SKM-1 treated with dmso at 0.1 percent for 144 hours (cell line): Measurements from ENCODE around the gene FCHSD2.

ENCODE experiments used
- DNase-seq: peaks from one replicate; lab custom pipeline; 2025; ENCODE audit not compliant: unreplicated experiment; lab: John Stamatoyannopoulos, UW

The FCHSD2 gene

GRCh38 chr11:73172992-73173656, 31.0 kb upstream of the FCHSD2 start:
- DNase-seq: no peak

DNA sequence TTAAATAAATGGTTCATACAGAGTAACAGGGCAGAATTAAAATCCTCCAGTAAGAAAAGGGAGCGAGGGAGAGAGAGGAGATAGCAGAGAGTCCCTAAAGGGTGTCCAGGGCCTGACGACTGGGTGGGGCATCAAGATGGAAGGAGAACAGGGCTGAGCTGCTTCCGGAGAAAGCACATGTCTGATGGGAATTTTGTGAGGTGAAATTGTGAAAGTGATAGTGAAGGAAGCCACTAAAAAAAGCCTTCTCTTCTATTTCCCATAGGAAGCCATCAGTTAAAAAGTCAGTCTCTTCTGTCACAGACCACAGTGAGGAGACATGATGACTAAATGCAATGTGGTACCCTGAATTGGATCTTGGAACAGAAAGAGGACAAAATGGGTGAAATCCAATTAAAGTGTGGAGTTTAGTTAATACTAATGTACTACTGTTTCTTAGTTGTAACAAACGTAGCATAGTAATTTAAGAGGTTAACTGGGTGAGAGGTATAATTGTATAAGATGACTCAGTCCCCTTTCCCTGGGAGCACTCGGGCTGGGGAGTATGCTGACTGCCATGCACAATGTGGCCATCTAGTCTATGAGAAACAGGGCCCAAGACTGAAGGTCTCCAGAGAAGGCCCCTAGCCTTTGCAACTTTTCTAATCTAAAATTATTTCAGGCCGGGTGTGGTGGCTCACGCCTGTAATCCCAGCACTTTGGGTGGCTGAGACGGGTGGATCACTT, 29.5 kb upstream of the FCHSD2 start:
- no peak for DNase-seq

- DNase-seq: no peak
These were observed 28.0 kb upstream of the FCHSD2 start for GRCh38 chr11:73170140-73170539.

DNA sequence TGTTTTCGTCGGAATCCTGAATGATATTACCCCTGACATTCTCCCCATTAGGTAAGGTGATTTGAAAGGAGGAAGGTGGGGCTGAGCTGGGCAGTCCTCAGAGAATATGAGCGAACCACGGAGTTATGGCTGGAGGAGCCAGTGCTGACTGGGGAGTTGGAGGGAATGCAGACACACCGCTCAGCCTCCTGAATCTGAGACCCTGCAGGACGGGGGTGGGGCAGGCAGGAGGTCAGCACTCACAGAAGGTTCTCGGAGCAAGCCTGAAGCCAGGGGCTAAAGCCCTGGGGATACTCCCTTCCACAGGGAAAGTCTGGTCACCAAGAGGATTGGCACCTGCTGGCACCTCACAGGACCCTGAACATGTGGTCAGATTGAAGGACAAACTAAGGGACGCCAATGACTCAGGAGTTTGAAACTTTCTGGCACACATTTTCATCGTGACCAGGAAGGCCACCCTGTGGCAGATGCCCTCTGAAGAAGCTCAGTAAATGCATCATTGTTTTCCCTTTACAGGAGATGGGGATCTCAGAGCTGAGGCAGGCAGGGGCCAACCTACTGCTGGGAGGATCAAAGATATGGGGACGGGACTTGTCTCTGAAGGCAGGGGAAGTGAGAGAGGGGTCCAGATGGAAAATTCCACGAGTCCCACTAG, 26.9 kb upstream of the FCHSD2 start:
- no peak for DNase-seq

DNA sequence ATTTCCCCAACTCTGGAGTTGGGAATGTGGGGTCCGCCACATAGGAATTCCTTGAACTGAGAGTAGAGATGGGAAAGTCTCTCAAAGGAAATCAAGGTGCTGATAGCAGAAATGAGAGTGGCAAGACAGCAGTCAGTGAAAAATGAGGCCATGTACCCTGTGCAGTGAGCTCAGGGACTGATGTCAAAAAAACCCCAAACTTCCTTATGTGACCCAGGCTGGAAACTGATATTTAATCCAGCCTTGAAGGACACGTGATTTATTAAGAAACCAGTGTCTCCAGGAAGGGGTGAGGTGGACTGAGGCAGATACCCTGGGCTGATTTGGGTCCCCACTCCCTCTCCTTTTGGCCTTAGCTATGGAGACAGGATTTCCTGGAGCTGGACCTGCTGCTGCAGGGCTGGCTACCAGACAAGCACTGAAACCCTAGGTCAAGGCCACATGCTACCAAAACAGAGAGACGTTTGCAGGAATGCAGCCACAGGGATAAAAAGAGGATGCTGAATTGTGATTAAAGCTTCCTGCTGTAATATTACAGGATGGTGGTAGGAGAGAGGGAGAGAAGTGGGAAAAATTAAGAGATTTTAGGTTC, 25.3 kb upstream of the FCHSD2 start:
- no peak for DNase-seq

- DNase-seq: peak; percentile 25
These were observed 22.9 kb upstream of the FCHSD2 start for GRCh38 chr11:73164803-73165540.

- DNase-seq: no peak
These were observed 21.6 kb upstream of the FCHSD2 start for GRCh38 chr11:73163638-73164174.

DNA sequence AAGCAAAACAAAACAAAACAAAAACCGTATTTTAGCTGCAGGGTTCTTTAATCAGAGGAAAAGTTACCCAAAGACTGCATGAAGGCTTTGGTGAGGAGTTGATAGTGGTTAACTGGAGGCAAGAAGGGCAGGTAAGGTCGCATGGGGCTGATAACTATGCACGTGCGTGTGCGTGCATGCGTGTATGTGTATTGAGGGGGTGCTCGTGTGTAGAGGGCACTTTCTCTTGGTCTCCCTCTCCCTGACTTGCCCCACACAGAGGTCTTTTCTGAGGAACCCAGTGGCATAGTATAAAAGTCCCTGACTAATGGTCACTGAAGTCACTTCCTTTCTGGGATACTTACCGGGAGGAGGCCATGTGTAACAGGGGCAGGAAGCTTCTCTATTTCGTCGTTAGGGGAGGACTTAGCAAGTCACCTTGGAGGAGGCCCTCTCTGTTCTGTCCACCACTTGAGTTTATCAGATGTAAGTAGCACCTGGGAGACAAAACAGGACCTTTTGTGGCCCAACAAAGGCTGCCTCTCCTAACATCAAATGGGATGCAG, 20.1 kb upstream of the FCHSD2 start:
- DNase-seq: no peak

GRCh38 chr11:73160005-73160760, 18.1 kb upstream of the FCHSD2 start:
- DNase-seq: no peak

- no peak for DNase-seq
These were observed 17.2 kb upstream of the FCHSD2 start for GRCh38 chr11:73159297-73159696.

GRCh38 chr11:73158356-73159051, 16.4 kb upstream of the FCHSD2 start:
- no peak for DNase-seq

DNA sequence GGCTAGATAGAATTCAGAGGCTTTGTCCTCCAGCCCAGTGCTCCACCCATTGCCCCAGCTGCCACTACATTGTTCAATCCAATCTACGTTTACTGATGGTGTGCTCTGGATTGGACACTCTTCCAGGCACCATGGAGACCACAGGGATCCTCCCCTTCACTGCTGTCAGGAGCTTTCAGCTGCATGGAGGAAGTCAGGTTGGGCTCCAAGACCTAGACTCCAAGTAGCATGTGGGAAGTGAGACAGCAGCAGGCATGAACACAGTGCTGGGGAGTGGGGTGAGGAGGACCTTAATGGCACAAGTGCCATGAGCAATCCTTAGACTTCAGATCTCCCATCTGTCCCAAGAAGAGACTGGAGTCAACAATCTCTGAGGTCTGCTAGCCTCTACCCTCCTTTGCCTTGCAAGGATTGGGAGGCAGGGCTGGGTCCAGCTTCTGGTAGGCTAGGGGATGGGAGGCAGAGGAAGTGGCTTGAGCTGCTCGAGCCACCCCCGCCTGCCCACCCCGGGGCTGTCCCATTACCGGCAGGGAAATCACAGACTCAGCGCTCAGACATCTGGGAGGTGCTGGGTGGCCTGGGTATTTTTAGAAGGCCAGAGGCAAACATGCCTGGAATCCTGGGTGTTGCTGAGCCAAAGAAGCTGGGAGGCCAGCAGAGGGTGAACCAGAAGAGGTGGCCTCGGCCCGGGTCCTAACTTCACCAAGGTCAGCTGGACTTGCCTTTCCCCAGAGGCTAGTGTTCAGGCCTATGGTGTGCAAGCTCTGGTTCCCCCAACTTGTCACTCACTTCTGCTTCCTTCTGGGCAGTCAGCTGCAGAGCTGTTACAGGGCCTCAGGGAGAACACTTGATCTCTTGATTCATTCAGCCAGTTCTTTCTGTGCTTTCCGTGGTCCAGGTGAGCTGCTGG, 15.2 kb upstream of the FCHSD2 start:
- DNase-seq: peak; percentile 28

GRCh38 chr11:73156686-73157085, 14.6 kb upstream of the FCHSD2 start:
- DNase-seq: no peak

DNA sequence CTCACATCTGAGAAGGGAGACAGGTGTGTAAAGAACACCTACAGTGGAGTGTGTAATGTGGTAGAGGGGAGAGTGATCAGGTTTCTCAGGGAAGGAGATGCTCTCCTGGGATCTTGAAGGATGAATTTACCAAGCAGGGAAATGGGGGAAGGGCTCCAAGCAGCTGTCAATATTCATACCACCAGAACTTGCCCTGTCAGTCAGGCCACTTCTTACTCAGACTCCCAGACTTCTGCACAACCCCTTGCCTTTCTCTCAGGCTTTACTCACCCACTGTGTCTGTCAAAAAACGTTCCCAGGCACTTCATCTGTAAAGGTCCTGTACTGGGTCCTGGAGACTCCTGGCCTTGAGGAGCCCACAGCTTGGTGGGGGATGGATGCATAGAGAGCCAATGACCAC, 14.0 kb upstream of the FCHSD2 start:
- DNase-seq: no peak

GRCh38 chr11:73155102-73155501, 13.0 kb upstream of the FCHSD2 start:
- DNase-seq: no peak

- DNase-seq: peak; percentile 76
These were observed 12.1 kb upstream of the FCHSD2 start for GRCh38 chr11:73154178-73154577.

- no peak for DNase-seq
These were observed 10.9 kb upstream of the FCHSD2 start for GRCh38 chr11:73152861-73153483.
